GM13976 (cell line): ENCODE measurements around the gene STK25.
A peak's percentile ranks its signal among the peaks of the same experiment; 100 is the strongest.

Experiments
- DNase-seq: peaks from one replicate; pipeline ENCODE4 v3.0.0; 2012; ENCODE audit warnings: low spot score
- CTCF ChIP-seq: IDR thresholded peaks from 2 replicates; pipeline ENCODE4 v1.5.1; 2012; ENCODE audit warnings: borderline replicate concordance, mild to moderate bottlenecking; ENCODE audit not compliant: insufficient read depth; ENCODE audit errors: extremely low read depth, missing control alignments, control extremely low read depth
- in situ Hi-C: fragments of 300-500 bp; cut with MboI; formaldehyde crosslinking; loops from one replicate; pipeline ENCODE4 v1.12.0; 2022; ENCODE audit warnings: low sequenced_read_pairs, mixed read lengths, inconsistent platforms; ENCODE audit not compliant: unreplicated experiment

The STK25 gene

GRCh38 chr2:241545523-241546473 lies 37.4 kb upstream of the STK25 start:
- DNase-seq: peak; percentile 9
- no peak for TF ChIP-seq CTCF
- in situ Hi-C loops: no loop called here

DNA sequence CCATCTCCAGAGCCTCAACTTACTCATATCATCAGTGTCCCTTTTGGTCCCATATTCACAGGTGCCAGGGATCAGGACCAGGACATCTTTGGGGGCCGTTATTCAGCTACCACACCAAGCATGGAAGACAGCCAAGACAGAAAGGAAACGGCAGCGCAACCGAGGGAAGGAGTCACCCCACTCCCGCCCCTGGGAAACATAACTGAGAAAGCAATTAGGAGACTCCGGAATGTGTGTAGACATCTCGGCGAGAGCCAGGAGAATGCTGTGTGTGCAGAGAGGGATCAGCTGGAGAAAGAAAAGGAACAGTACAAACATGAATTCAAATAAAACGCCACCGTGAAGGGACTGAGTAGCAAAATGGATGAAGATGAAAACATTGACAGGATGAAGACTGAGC lies 36.7 kb upstream of the STK25 start:
- peak; percentile 8 for DNase-seq
- in situ Hi-C loops: no loop called here
- no peak for TF ChIP-seq CTCF

- in situ Hi-C loops: no loop called here
- no peak for DNase-seq
- no peak for TF ChIP-seq CTCF
Observed at GRCh38 chr2:241542278-241542605, 33.9 kb upstream of the STK25 start.

GRCh38 chr2:241541564-241542277 lies 33.3 kb upstream of the STK25 start:
- no peak for TF ChIP-seq CTCF
- in situ Hi-C loops: no loop called here
- DNase-seq: peak; percentile 36

GRCh38 chr2:241540771-241541561 lies 32.6 kb upstream of the STK25 start:
- in situ Hi-C loops: no loop called here
- TF ChIP-seq CTCF: no peak
- DNase-seq: peak; percentile 79

- no peak for TF ChIP-seq CTCF
- peak; percentile 30 for DNase-seq
- in situ Hi-C loops: no loop called here
Observed at GRCh38 chr2:241540401-241540770, 32.0 kb upstream of the STK25 start.
